Measurements from ENCODE around the gene TMOD1. TPM values are rescaled to one million over a fixed set of nuclear protein-coding genes. Genes with fewer than 3 reads are reported as not detected.
"Not testable (repeated sequence)": the region's sequence is repeated elsewhere in the genome, so short reads cannot be mapped to it uniquely, and the experiment has no call there.

The TMOD1 gene
- total RNA-seq, 1 experiment from 2014 or later, result not detected

DNA sequence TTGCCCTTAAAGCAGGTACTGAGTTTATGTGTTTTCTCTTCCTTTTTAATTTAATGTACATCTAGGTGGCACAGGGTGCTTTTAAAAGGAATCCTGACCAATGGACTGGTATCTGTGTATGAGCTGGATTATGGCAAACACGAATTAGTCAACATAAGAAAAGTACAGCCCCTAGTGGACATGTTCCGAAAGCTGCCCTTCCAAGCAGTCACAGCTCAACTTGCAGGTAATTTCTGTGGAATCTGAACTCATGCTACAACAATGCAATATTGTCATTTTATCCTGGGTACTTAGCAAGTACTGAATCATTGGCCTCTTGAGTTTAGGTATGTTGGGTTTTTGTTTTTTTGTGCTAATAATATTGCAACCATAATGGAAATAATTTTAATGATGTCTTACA, 14.4 kb upstream of the TMOD1 start:
- Histone ChIP-seq H3K36me3 (ENCODE audit: insufficient read depth, low read length) (peaks cover 71% of the 10 kb centered on the region), H3K9ac (ENCODE audit: low read length) (no peak overlapping the region), H3K27ac (ENCODE audit: low read length) (no peak overlapping the region), H3K4me1 (ENCODE audit: low read length) (no peaks in the 10 kb centered on the region; the same call in 1 of the 2 replicates), H4K20me1 (ENCODE audit: insufficient read depth, low read depth, low read length) (no peaks in the 10 kb centered on the region), H2AFZ (ENCODE audit: low read length) (no peak overlapping the region), H3K79me2 (ENCODE audit: low read length) (0 out of 2 replicates have a peak, but pooled peaks cover 9% of the 10 kb centered on the region), H3K4me3 (ENCODE audit: low read length) (no peak overlapping the region), H3K4me2 (ENCODE audit: low read depth, low read length, poor library complexity, severe bottlenecking) (no peak overlapping the region), H3K9me3 (ENCODE audit: low read length) (peaks cover 2% of the 10 kb centered on the region; the same call in 1 of the 2 replicates), H3K27me3 (ENCODE audit: low read length) (no peaks in the 10 kb centered on the region), H3K9me2 (replicated peaks; ENCODE audit: insufficient read depth, low read length) (no peaks in the 10 kb centered on the region)
- DNase-seq, result no peak

DNA sequence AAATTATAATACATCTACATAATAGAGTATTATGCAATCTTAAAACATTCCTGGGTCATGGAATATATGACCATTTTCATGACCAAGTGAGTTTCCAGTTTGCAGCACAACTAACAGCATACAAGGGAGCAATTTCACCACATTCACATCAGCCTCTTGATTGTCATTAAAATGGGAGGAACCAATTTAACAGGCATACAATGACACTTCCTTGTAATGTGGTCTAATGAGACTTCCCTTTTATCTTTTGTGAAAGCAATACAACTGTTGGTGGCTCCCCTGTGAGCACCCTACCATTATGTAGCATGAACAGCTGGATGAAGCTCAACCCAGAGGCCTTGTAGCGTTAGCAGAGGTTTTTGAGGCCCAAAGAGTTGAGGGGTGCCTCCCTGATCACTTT, 13.6 kb upstream of the TMOD1 start:
- no peaks in the 10 kb centered on the region for H3K27me3 ChIP-seq (ENCODE audit: low read length)
- no peak overlapping the region for H3K4me2 ChIP-seq (ENCODE audit: low read depth, low read length, poor library complexity, severe bottlenecking)
- H3K27ac ChIP-seq (ENCODE audit: low read length), result no peak overlapping the region
- H3K4me1 ChIP-seq (ENCODE audit: low read length), result no peaks in the 10 kb centered on the region; the same call in 1 of the 2 replicates
- no peak overlapping the region for H3K9ac ChIP-seq (ENCODE audit: low read length)
- 0 out of 2 replicates have a peak, but pooled peaks cover 9% of the 10 kb centered on the region for H3K79me2 ChIP-seq (ENCODE audit: low read length)
- DNase-seq, result no peak
- H3K4me3 ChIP-seq (ENCODE audit: low read length), result no peak overlapping the region
- no peaks in the 10 kb centered on the region for H3K9me3 ChIP-seq (ENCODE audit: low read length)
- peaks cover 63% of the 10 kb centered on the region for H3K36me3 ChIP-seq (ENCODE audit: insufficient read depth, low read length)
- no peaks in the 10 kb centered on the region for H3K9me2 ChIP-seq (replicated peaks; ENCODE audit: insufficient read depth, low read length)
- no peak overlapping the region for H2AFZ ChIP-seq (ENCODE audit: low read length)
- no peaks in the 10 kb centered on the region for H4K20me1 ChIP-seq (ENCODE audit: insufficient read depth, low read depth, low read length)

DNA sequence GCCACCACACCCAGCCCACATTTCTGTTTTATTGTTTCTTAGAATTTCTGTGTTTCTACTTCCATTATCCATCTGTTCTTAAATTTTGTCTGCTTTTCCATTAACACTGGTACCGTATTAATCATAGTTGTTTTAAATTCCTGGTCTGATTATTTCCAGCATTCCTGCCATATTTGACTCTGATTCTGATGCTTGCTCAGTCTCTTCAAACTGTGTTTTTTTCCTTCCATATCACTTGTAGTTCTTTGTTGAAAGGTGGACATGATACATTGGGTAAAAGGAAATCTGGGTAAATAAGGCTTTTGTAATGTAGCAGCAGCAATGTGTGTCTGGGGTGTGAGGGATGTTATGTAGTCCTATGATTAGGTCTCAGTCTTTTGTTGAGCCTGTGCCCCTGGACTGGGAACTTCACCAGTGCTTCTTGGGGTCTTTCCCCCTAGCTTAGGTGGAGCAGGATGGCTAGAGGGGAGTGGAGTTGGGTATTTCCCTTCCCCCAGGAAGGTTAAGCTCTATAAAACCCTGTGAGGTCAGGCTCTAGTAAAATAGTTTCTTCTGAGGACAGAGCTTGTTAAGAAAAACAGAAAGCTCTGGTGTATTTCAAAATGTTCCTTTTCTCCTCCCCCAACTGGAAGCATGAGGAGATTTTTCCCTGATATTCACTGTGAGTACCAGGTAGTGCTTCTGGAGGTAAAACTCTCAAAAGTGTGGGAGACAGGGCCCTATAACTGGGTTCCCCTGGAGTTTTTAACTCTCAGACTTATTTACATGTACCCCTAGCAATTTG, 10.1 kb upstream of the TMOD1 start:
- Histone ChIP-seq H3K4me3 (ENCODE audit: low read length) (no peak overlapping the region), H3K9ac (ENCODE audit: low read length) (no peak overlapping the region), H3K4me1 (ENCODE audit: low read length) (no peaks in the 10 kb centered on the region), H3K4me2 (ENCODE audit: low read depth, low read length, poor library complexity, severe bottlenecking) (no peak overlapping the region), H3K36me3 (ENCODE audit: insufficient read depth, low read length) (peaks cover 40% of the 10 kb centered on the region), H3K27ac (ENCODE audit: low read length) (no peak overlapping the region), H3K9me3 (ENCODE audit: low read length) (no peaks in the 10 kb centered on the region), H3K9me2 (replicated peaks; ENCODE audit: insufficient read depth, low read length) (no peaks in the 10 kb centered on the region), H3K27me3 (ENCODE audit: low read length) (no peaks in the 10 kb centered on the region), H3K79me2 (ENCODE audit: low read length) (0 out of 2 replicates have a peak, but pooled peaks cover 9% of the 10 kb centered on the region), H2AFZ (ENCODE audit: low read length) (no peak overlapping the region), H4K20me1 (ENCODE audit: insufficient read depth, low read depth, low read length) (no peaks in the 10 kb centered on the region)
- no peak for DNase-seq

DNA sequence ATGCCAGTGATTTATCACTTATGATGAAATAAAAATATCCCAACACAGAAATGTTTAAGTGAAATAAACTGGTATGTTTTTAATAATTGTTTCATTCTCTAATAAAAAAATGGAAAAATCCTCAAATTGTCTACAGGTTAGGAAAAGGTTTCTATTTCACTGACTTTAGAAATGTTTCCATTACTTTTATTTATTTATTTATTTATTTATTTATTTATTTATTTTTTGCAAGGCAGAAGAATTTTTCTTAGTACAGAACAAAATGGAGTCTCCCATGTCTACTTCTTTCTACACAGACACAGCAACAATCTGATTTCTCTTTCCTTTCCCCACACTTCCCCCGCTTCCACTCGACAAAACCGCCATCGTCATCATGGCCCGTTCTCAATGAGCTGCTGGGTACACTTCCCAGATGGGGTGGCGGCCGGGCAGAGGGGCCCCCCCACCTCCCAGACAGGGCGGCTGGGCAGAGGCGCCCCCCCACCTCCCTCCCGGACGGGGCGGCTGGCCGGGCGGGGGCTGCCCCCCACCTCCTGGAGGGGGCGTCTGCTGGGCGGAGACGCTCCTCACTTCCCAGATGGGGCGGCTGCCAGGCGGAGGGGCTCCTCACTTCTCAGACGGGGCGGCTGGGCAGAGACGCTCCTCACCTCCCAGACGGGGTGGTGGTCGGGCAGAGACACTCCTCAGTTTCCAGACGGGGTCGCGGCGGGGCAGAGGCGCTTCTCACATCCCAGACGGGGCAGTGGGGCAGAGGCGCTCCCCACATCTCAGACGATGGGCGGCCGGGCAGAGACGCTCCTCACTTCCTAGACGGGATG, 3.7 kb upstream of the TMOD1 start:
- not testable (repeated sequence) for H3K9ac ChIP-seq (ENCODE audit: low read length); H3K27me3 ChIP-seq (ENCODE audit: low read length); H4K20me1 ChIP-seq (ENCODE audit: insufficient read depth, low read depth, low read length); H3K9me2 ChIP-seq (replicated peaks; ENCODE audit: insufficient read depth, low read length); H3K4me2 ChIP-seq (ENCODE audit: low read depth, low read length, poor library complexity, severe bottlenecking); H3K4me3 ChIP-seq (ENCODE audit: low read length); H2AFZ ChIP-seq (ENCODE audit: low read length); H3K27ac ChIP-seq (ENCODE audit: low read length); DNase-seq; H3K79me2 ChIP-seq (ENCODE audit: low read length); H3K9me3 ChIP-seq (ENCODE audit: low read length)
- Histone ChIP-seq H3K4me1 (ENCODE audit: low read length) (peaks cover 24% of the 10 kb centered on the region), H3K36me3 (ENCODE audit: insufficient read depth, low read length) (peaks cover 12% of the 10 kb centered on the region; the same call in 1 of the 2 replicates)

DNA sequence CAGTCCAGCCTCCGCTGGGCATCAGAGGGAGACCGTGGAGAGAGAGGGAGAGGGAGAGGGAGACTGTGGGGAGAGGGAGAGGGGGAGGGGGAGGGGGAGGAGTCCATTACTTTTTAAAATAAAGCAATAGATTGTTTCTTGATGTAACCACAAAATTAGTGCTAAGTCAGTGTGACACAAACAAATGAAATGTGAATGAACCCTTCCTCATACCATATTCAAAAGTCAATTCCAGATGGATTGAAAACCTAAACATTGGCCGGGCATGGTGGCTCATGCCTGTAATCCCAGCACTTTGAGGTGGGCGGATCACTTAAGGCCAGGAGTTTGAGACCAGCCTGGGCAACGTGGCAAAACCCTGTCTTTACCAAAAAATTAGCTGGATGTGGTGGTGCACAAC, 2.6 kb upstream of the TMOD1 start:
- peaks cover 12% of the 10 kb centered on the region; the same call in 1 of the 2 replicates for H3K36me3 ChIP-seq (ENCODE audit: insufficient read depth, low read length)
- not testable (repeated sequence) for H3K9me2 ChIP-seq (replicated peaks; ENCODE audit: insufficient read depth, low read length); H3K27ac ChIP-seq (ENCODE audit: low read length); H3K4me3 ChIP-seq (ENCODE audit: low read length); H3K9ac ChIP-seq (ENCODE audit: low read length); H2AFZ ChIP-seq (ENCODE audit: low read length); DNase-seq; H3K9me3 ChIP-seq (ENCODE audit: low read length); H3K4me2 ChIP-seq (ENCODE audit: low read depth, low read length, poor library complexity, severe bottlenecking); H4K20me1 ChIP-seq (ENCODE audit: insufficient read depth, low read depth, low read length); H3K27me3 ChIP-seq (ENCODE audit: low read length); H3K79me2 ChIP-seq (ENCODE audit: low read length)
- peaks cover 26% of the 10 kb centered on the region for H3K4me1 ChIP-seq (ENCODE audit: low read length)

- no peaks in the 10 kb centered on the region for H3K79me2 ChIP-seq (ENCODE audit: low read length)
- no peak overlapping the region for H3K4me3 ChIP-seq (ENCODE audit: low read length)
- no peak overlapping the region for H2AFZ ChIP-seq (ENCODE audit: low read length)
- peaks cover 11% of the 10 kb centered on the region; the same call in 1 of the 2 replicates for H3K36me3 ChIP-seq (ENCODE audit: insufficient read depth, low read length)
- H3K9ac ChIP-seq (ENCODE audit: low read length), result no peak overlapping the region
- no peaks in the 10 kb centered on the region for H4K20me1 ChIP-seq (ENCODE audit: insufficient read depth, low read depth, low read length)
- H3K9me2 ChIP-seq (replicated peaks; ENCODE audit: insufficient read depth, low read length), result no peaks in the 10 kb centered on the region
- H3K9me3 ChIP-seq (ENCODE audit: low read length), result no peaks in the 10 kb centered on the region
- H3K27me3 ChIP-seq (ENCODE audit: low read length), result no peaks in the 10 kb centered on the region
- no peak for DNase-seq
- H3K27ac ChIP-seq (ENCODE audit: low read length), result no peak overlapping the region
- H3K4me2 ChIP-seq (ENCODE audit: low read depth, low read length, poor library complexity, severe bottlenecking), result peak overlapping the region; percentile 5
- H3K4me1 ChIP-seq (ENCODE audit: low read length), result peaks cover 26% of the 10 kb centered on the region
Observed at GRCh38 chr9:97500263-97500662, 1.2 kb upstream of the TMOD1 start.

- H3K36me3 ChIP-seq (ENCODE audit: insufficient read depth, low read length), result 0 out of 2 replicates have a peak, but pooled peaks cover 6% of the 10 kb centered on the region
- H4K20me1 ChIP-seq (ENCODE audit: insufficient read depth, low read depth, low read length), result no peaks in the 10 kb centered on the region
- no peaks in the 10 kb centered on the region for H3K9me3 ChIP-seq (ENCODE audit: low read length)
- H3K4me2 ChIP-seq (ENCODE audit: low read depth, low read length, poor library complexity, severe bottlenecking), result peak overlapping the region; percentile 76
- H3K27me3 ChIP-seq (ENCODE audit: low read length), result no peaks in the 10 kb centered on the region
- peaks cover 26% of the 10 kb centered on the region for H3K4me1 ChIP-seq (ENCODE audit: low read length)
- no peak overlapping the region for H3K27ac ChIP-seq (ENCODE audit: low read length)
- no peaks in the 10 kb centered on the region for H3K9me2 ChIP-seq (replicated peaks; ENCODE audit: insufficient read depth, low read length)
- H3K4me3 ChIP-seq (ENCODE audit: low read length), result peak overlapping the region; percentile 67
- no peaks in the 10 kb centered on the region for H3K79me2 ChIP-seq (ENCODE audit: low read length)
- DNase-seq, result no peak
- H3K9ac ChIP-seq (ENCODE audit: low read length), result peak overlapping the region; percentile 62
- peak overlapping the region; percentile 94 for H2AFZ ChIP-seq (ENCODE audit: low read length)
Observed at GRCh38 chr9:97500765-97501176, 695 bp upstream of the TMOD1 start.

DNA sequence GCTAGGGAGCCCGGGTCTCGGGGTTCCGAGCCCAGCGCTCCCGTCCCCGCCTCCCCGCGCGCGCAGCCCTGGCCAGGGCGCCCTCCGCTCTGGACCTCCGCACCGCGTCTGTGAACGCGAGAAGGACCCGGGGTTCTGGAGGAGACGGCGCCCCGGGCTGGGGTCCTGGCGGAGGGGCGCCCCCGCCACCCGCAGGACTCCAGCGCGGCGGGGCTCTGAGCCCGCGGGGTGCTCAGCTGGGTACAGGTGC, 431 bp downstream of the TMOD1 start:
- no peaks in the 10 kb centered on the region for H3K27me3 ChIP-seq (ENCODE audit: low read length)
- H3K36me3 ChIP-seq (ENCODE audit: insufficient read depth, low read length), result 0 out of 2 replicates have a peak, but pooled peaks cover 2% of the 10 kb centered on the region
- DNase-seq, result no peak
- no peaks in the 10 kb centered on the region for H3K9me3 ChIP-seq (ENCODE audit: low read length)
- H3K9me2 ChIP-seq (replicated peaks; ENCODE audit: insufficient read depth, low read length), result no peaks in the 10 kb centered on the region
- H3K9ac ChIP-seq (ENCODE audit: low read length), result peak overlapping the region; percentile 58
- peak overlapping the region; percentile 66 for H2AFZ ChIP-seq (ENCODE audit: low read length)
- H3K4me1 ChIP-seq (ENCODE audit: low read length), result peaks cover 26% of the 10 kb centered on the region
- no peaks in the 10 kb centered on the region for H3K79me2 ChIP-seq (ENCODE audit: low read length)
- H3K4me2 ChIP-seq (ENCODE audit: low read depth, low read length, poor library complexity, severe bottlenecking), result peak overlapping the region; percentile 81
- H3K4me3 ChIP-seq (ENCODE audit: low read length), result peak overlapping the region; percentile 73
- H3K27ac ChIP-seq (ENCODE audit: low read length), result no peak overlapping the region
- no peaks in the 10 kb centered on the region for H4K20me1 ChIP-seq (ENCODE audit: insufficient read depth, low read depth, low read length)
